GM12872 (cell line): ENCODE measurements around the gene BAD.

ENCODE experiments used
- CTCF ChIP-seq: IDR thresholded peaks from 3 replicates; pipeline ENCODE4 v1.5.1; 2011; ENCODE audit warnings: low read depth, mild to moderate bottlenecking, low read length, moderate library complexity; ENCODE audit not compliant: insufficient read depth

BAD gene

GRCh38 chr11:64251753-64252002 is 32.8 kb downstream of the BAD start:
- TF ChIP-seq CTCF: no peak

- peak; percentile 64 for TF ChIP-seq CTCF
These were observed 33.3 kb downstream of the BAD start, which contains the start of gene PLCB3 for GRCh38 chr11:64251016-64251752. PLCB3 (plus strand) TSS chr11:64251530; CDS start chr11:64251650, 120 bp downstream.

GRCh38 chr11:64250415-64251015 is 34.0 kb downstream of the BAD start:
- TF ChIP-seq CTCF: no peak

- no peak for TF ChIP-seq CTCF
These were observed 34.7 kb downstream of the BAD start for GRCh38 chr11:64249563-64250414.

- TF ChIP-seq CTCF: no peak
These were observed 35.4 kb downstream of the BAD start for GRCh38 chr11:64249038-64249437.

- no peak for TF ChIP-seq CTCF
These were observed 35.9 kb downstream of the BAD start for GRCh38 chr11:64248578-64248977.

- TF ChIP-seq CTCF: no peak
These were observed 36.5 kb downstream of the BAD start for GRCh38 chr11:64247729-64248531.
